ENCODE data around the gene TAF12.
A peak's percentile ranks its signal among the peaks of the same experiment; 100 is the strongest.
"Not testable (repeated sequence)": the region's sequence is repeated elsewhere in the genome, so short reads cannot be mapped to it uniquely, and the experiment has no call there.

TAF12 gene, protein sequence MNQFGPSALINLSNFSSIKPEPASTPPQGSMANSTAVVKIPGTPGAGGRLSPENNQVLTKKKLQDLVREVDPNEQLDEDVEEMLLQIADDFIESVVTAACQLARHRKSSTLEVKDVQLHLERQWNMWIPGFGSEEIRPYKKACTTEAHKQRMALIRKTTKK

GRCh38 chr1:28642847-28643635 is at the start of gene TAF12:
TSS of gene TAF12 (minus strand) at chr1:28643067. CDS start at chr1:28622081, 20,986 bp downstream.
- peak within 1 kb of the TSS; percentile 96 for H3K4me3 Mint-ChIP-seq
- peak within 1 kb of the TSS; percentile 96 for H3K27ac Mint-ChIP-seq
- peak; percentile 96 for ATAC-seq
- H3K27me3 Mint-ChIP-seq: no peaks in the 10 kb centered on the region
- no peaks in the 10 kb centered on the region for H3K36me3 Mint-ChIP-seq
- H3K9me3 Mint-ChIP-seq: no peaks in the 10 kb centered on the region
- peaks cover 46% of the 10 kb centered on the region for H3K4me1 Mint-ChIP-seq

- H3K9me3 Mint-ChIP-seq, H3K27ac Mint-ChIP-seq, H3K4me3 Mint-ChIP-seq, ATAC-seq, H3K4me1 Mint-ChIP-seq, H3K27me3 Mint-ChIP-seq: not testable (repeated sequence)
- peaks cover 28% of the 10 kb centered on the region for H3K36me3 Mint-ChIP-seq
Observed at GRCh38 chr1:28691627-28692026, 48.8 kb upstream of the TAF12 start.

DNA sequence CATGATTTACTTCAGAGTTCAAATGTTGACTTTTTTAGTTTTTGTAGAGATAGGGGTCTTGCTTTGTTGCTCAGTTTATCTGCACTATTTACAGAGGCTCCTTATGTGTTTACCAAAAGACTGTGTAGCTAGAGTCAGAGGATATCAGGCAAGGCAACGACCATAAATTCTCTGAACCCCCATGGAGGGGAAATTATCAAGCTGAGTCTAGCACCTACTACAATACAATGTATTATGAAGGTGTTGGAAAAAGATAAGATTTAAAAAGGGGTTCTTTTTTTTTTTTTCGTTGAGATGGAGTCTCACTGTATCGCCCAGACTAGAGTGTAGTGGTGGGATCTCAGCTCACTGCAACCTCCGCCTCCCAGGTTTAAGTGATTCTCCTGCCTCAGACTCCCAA is 42.1 kb upstream of the TAF12 start:
- no peaks in the 10 kb centered on the region for H3K27me3 Mint-ChIP-seq
- H3K36me3 Mint-ChIP-seq: peaks cover 47% of the 10 kb centered on the region
- no peak overlapping the region for H3K27ac Mint-ChIP-seq
- H3K4me1 Mint-ChIP-seq: no peaks in the 10 kb centered on the region
- no peaks in the 10 kb centered on the region for H3K9me3 Mint-ChIP-seq
- H3K4me3 Mint-ChIP-seq: no peak overlapping the region
- ATAC-seq: no peak

GRCh38 chr1:28682840-28683239 is 40.0 kb upstream of the TAF12 start:
- Mint-ChIP-seq H3K4me3 (no peak overlapping the region), H3K27me3 (no peaks in the 10 kb centered on the region), H3K36me3 (peaks cover 44% of the 10 kb centered on the region), H3K27ac (no peak overlapping the region), H3K4me1 (no peaks in the 10 kb centered on the region), H3K9me3 (no peaks in the 10 kb centered on the region)
- no peak for ATAC-seq

- Mint-ChIP-seq H3K4me3 (no peak overlapping the region), H3K9me3 (no peaks in the 10 kb centered on the region), H3K36me3 (peaks cover 34% of the 10 kb centered on the region), H3K4me1 (no peaks in the 10 kb centered on the region), H3K27ac (no peak overlapping the region), H3K27me3 (no peaks in the 10 kb centered on the region)
- no peak for ATAC-seq
Observed at GRCh38 chr1:28680151-28680550, 37.3 kb upstream of the TAF12 start.

GRCh38 chr1:28675924-28676257 is 33.0 kb upstream of the TAF12 start:
- Mint-ChIP-seq H3K4me3 (no peak overlapping the region), H3K27ac (no peak overlapping the region), H3K27me3 (no peaks in the 10 kb centered on the region), H3K36me3 (peaks cover 5% of the 10 kb centered on the region), H3K9me3 (no peaks in the 10 kb centered on the region), H3K4me1 (peaks cover 8% of the 10 kb centered on the region)
- no peak for ATAC-seq

- not testable (repeated sequence) for ATAC-seq, H3K9me3 Mint-ChIP-seq, H3K36me3 Mint-ChIP-seq, H3K27me3 Mint-ChIP-seq, H3K4me3 Mint-ChIP-seq, H3K27ac Mint-ChIP-seq
- peaks cover 16% of the 10 kb centered on the region for H3K4me1 Mint-ChIP-seq
Observed at GRCh38 chr1:28672971-28673370, 30.1 kb upstream of the TAF12 start.

DNA sequence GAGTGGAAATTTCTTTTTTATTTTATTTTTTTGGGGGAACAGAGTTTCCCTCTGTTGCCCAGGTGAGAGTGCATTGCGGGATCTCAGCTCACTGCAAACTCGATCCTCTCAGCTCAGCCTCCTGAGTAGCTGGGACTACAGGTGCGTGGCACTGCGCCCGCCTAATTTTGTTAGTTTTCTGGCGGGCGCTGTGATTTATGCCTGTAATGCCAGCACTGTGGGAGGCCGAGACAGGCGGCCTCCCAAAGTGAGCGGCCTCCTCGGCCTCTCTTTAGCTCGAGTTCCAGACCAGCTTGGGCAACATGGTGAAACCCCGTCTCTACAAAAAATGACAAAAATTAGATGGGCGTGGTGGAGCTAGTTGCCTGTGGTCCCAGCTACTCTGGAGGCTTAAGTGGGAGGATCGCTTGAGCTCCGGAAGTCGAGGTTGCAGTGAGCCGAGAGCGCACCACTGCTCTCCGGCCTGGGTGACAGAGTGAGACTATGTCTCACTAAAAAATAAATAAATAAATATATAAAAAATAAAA is 28.4 kb upstream of the TAF12 start:
- no peaks in the 10 kb centered on the region for H3K9me3 Mint-ChIP-seq
- H3K27ac Mint-ChIP-seq: no peak overlapping the region
- no peaks in the 10 kb centered on the region for H3K27me3 Mint-ChIP-seq
- H3K4me3 Mint-ChIP-seq: no peak overlapping the region
- H3K4me1 Mint-ChIP-seq: peaks cover 17% of the 10 kb centered on the region
- ATAC-seq: no peak
- H3K36me3 Mint-ChIP-seq: peaks cover 5% of the 10 kb centered on the region

DNA sequence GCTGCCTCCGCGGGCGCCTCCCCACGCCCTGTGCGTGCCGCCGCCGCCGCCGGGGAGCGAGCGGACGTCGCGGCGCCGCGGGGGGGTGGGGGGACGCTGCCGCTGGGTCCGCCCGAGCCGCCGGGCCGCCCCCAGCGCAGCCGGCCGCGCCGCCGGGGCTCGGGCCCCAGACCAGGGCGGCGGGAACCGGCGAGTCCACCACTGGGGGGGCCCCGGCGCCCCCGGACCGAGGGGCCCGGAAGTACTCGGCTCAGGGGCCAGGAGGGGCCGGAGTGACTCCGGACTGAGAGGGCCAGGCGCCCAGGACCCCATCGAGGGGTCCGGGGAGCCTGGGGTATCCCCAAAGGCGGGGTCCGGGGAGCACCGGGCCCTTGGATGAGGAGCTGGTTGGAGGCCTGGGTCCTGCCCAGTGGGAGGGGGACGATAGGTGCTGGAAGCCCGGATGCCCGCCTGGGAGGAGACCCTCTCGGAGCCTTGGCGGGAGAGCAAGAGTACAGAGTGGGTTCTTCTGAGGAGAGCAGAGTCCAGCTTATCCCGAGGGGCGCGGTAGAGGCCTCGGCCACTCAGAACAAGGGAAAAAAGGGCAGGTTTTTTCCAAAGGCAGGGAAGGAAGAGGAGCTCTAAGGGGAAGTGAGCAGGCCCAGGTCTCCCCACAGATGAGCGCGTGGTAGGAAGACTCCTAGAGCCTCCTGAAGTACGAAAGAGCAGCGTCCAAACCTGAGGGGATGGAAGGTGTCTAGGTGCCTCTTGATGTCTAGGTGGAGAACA is 26.3 kb upstream of the TAF12 start:
- no peaks in the 10 kb centered on the region for H3K9me3 Mint-ChIP-seq
- peak overlapping the region; percentile 94 for H3K27ac Mint-ChIP-seq

GRCh38 chr1:28668191-28668955 is 25.5 kb upstream of the TAF12 start, which contains the start of gene GMEB1:
TSS of gene GMEB1 (plus strand) at chr1:28668784. CDS start at chr1:28683613, 14,829 bp downstream.
- H3K36me3 Mint-ChIP-seq: no peaks in the 10 kb centered on the region
- peak within 1 kb of the TSS; percentile 99 for H3K4me3 Mint-ChIP-seq
- peak within 1 kb of the TSS; percentile 94 for H3K27ac Mint-ChIP-seq
- peaks cover 17% of the 10 kb centered on the region for H3K4me1 Mint-ChIP-seq
- ATAC-seq: peak; percentile 90
- H3K9me3 Mint-ChIP-seq: no peaks in the 10 kb centered on the region
- no peaks in the 10 kb centered on the region for H3K27me3 Mint-ChIP-seq

More for the DNA sequence above, 26.3 kb upstream of the TAF12 start:
- peaks cover 17% of the 10 kb centered on the region for H3K4me1 Mint-ChIP-seq
- H3K4me3 Mint-ChIP-seq: peak overlapping the region; percentile 99
- ATAC-seq: peak; percentile 86
- H3K27me3 Mint-ChIP-seq: no peaks in the 10 kb centered on the region
- H3K36me3 Mint-ChIP-seq: no peaks in the 10 kb centered on the region

- Mint-ChIP-seq H3K9me3 (no peaks in the 10 kb centered on the region), H3K36me3 (no peaks in the 10 kb centered on the region), H3K27me3 (no peaks in the 10 kb centered on the region), H3K27ac (no peak overlapping the region), H3K4me1 (peaks cover 10% of the 10 kb centered on the region), H3K4me3 (peak overlapping the region; percentile 43)
- ATAC-seq: no peak
Observed at GRCh38 chr1:28666806-28667205, 23.9 kb upstream of the TAF12 start.

DNA sequence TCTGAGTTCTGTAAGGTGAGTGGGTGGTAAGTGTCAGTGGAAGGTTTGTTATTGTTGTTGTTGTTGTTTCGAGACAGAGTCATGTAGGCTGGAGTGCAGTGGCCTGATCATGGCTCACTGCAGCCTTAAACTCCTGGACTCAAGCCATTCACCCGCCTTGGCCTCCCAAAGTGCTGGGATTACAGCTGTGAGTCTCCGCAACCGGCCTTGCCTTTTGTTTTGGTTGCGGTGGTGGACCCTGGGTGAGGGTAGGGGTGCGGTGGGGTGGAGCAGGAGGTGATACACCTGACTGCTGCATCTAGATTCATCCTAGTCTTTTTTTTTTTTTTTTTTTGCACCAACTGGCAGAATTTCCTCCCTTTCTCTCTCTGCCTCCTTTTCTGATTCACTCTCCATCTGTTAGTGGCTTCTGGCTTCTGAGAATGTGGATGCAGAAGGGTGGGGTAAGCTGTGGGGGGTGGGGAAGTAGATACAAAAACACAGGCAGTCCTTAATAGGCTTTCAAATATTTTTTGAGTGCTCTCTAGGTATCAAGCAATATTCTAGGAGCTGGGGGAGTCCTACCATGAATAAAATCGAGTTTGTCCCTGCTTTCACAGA is 21.1 kb upstream of the TAF12 start:
- ATAC-seq: no peak
- Mint-ChIP-seq H3K9me3 (no peaks in the 10 kb centered on the region), H3K4me1 (peaks cover 6% of the 10 kb centered on the region), H3K36me3 (no peaks in the 10 kb centered on the region), H3K27ac (peak overlapping the region; percentile 9), H3K27me3 (no peaks in the 10 kb centered on the region), H3K4me3 (no peak overlapping the region)

DNA sequence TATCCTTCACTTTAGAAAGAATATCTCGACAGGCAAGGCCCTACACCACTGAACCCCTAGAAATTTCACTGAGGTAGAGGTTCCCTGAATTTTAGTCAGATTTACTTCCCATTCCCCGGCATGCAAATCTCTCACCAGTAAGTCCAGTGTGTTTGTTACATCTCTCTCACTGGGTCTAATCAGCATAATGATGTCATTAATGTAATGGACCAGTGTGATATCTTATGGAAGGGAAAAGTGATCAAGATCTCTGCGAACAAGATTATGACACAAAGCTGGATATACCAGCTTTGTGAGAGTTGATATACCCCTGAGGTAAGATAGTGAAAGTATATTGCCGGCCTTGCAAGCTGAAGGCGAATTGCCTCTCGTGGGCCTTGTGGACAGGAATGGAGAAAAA is 13.5 kb upstream of the TAF12 start:
- no peak for ATAC-seq
- H3K4me3 Mint-ChIP-seq: no peak overlapping the region

DNA sequence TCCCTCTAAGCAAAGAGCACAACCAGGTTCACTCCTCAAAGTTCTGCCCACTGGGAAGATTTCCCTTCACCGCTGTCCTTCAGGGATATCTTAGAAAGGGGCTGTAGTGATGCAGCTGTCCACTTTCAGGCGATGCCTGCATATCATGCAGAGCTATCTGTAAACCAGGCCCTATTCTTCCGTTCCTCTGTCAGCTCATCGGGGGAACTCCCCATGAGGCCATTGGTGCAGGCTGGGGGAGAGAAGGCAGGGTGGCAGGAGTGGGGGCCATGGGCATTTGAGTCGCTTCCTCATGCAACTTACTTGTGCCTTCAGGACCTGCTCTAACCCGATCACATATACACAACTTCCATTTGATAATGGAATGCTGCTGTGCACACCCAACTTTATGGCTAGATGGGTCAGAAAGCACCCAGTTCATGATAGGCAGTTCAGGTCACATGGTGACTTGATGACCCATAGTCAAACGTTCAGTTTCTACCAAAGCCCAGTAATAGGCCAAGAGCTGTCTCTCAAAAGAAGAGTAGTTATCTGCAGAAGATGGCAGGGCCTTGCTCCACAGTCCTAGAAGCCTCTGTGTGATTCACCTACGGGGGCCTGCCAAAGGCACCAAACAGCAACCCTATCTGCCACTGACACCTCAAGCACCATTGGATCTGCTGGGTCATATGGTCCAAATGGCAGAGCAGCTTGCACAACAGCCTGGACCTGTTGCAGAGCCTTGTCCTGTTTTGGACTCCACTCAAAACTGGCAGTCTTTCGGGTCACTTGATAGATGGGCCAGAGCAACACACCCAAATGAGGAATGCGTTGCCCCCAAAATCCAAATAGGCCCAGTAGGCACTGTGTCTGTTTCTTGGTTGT is 12.8 kb upstream of the TAF12 start:
- not testable (repeated sequence) for ATAC-seq, H3K27ac Mint-ChIP-seq, H3K4me1 Mint-ChIP-seq, H3K27me3 Mint-ChIP-seq, H3K9me3 Mint-ChIP-seq, H3K36me3 Mint-ChIP-seq, H3K4me3 Mint-ChIP-seq

More for the DNA sequence above, 13.5 kb upstream of the TAF12 start:
- Mint-ChIP-seq H3K36me3 (no peaks in the 10 kb centered on the region), H3K9me3 (no peaks in the 10 kb centered on the region), H3K4me1 (no peaks in the 10 kb centered on the region), H3K27me3 (no peaks in the 10 kb centered on the region), H3K27ac (no peak overlapping the region)
